ENCODE measurements around the gene SEMA3E. TPM values are rescaled to one million over a fixed set of nuclear protein-coding genes. Genes with fewer than 3 reads are reported as not detected.

The SEMA3E gene
- total RNA-seq, 1 experiment from 2014 or later = 0.20 TPM

- H3K27ac Mint-ChIP-seq (ENCODE audit: unreplicated experiment) = no peak overlapping the region
- POLR2A ChIA-PET = no interaction called here
Observed at GRCh38 chr7:83640731-83641537, 8.0 kb downstream of the SEMA3E start.

GRCh38 chr7:83640240-83640639 is 8.7 kb downstream of the SEMA3E start:
- intact Hi-C loops (cut with micrococcal nuclease; ENCODE audit: unreplicated experiment) = loop anchor here (5.0 kb wide), 1 partner anchor 107 kb away; no protein-coding TSS in a partner anchor
- TF ChIP-seq CTCF (IDR thresholded peaks at IDR 0.05; ENCODE audit: insufficient read depth in 1 of 2, low read depth in 1 of 2, low read length in 1 of 2, severe bottlenecking in 1 of 2, unreplicated experiment in 1 of 2) = no peak
- no peak overlapping the region for H3K4me3 ChIP-seq (ENCODE audit: low read depth, low read length)
- no peaks in the 10 kb centered on the region for H3K4me1 ChIP-seq
- H3K36me3 ChIP-seq (ENCODE audit: control insufficient read depth, insufficient read depth, low read length) = no peaks in the 10 kb centered on the region
- POLR2A ChIA-PET = no interaction called here
- BruUV-seq (replicated peaks) = no TSS peak
- no peak overlapping the region for H3K27ac Mint-ChIP-seq (ENCODE audit: unreplicated experiment)
- CTCF ChIA-PET = no interaction called here
- no peaks in the 10 kb centered on the region for H3K9me3 ChIP-seq
- H3K36me3 Mint-ChIP-seq (ENCODE audit: insufficient read depth, unreplicated experiment) = no peaks in the 10 kb centered on the region
- no peaks in the 10 kb centered on the region for H3K27me3 ChIP-seq (replicated peaks; ENCODE audit: control insufficient read depth, insufficient read depth, low read length)
- H3K4me3 Mint-ChIP-seq (ENCODE audit: unreplicated experiment) = no peak overlapping the region
- peaks cover 4% of the 10 kb centered on the region for H3K27me3 Mint-ChIP-seq (ENCODE audit: insufficient read depth, unreplicated experiment)
- H3K9me3 Mint-ChIP-seq (ENCODE audit: unreplicated experiment) = no peaks in the 10 kb centered on the region
- no peak for DNase-seq
- H3K4me1 Mint-ChIP-seq (ENCODE audit: low read depth, unreplicated experiment) = no peaks in the 10 kb centered on the region

More at GRCh38 chr7:83640731-83641537, 8.0 kb downstream of the SEMA3E start:
- CTCF ChIA-PET = no interaction called here
- no peak for DNase-seq
- no peak overlapping the region for H3K4me3 ChIP-seq (ENCODE audit: low read depth, low read length)
- Mint-ChIP-seq H3K27me3 (ENCODE audit: insufficient read depth, unreplicated experiment) (peaks cover 6% of the 10 kb centered on the region), H3K9me3 (ENCODE audit: unreplicated experiment) (no peaks in the 10 kb centered on the region), H3K4me1 (ENCODE audit: low read depth, unreplicated experiment) (no peaks in the 10 kb centered on the region), H3K36me3 (ENCODE audit: insufficient read depth, unreplicated experiment) (no peaks in the 10 kb centered on the region), H3K4me3 (ENCODE audit: unreplicated experiment) (no peak overlapping the region)
- no peaks in the 10 kb centered on the region for H3K4me1 ChIP-seq
- TF ChIP-seq CTCF (IDR thresholded peaks at IDR 0.05; ENCODE audit: insufficient read depth in 1 of 2, low read depth in 1 of 2, low read length in 1 of 2, severe bottlenecking in 1 of 2, unreplicated experiment in 1 of 2) = no peak
- BruUV-seq (replicated peaks) = no TSS peak
- H3K27me3 ChIP-seq (replicated peaks; ENCODE audit: control insufficient read depth, insufficient read depth, low read length) = no peaks in the 10 kb centered on the region
- no peaks in the 10 kb centered on the region for H3K9me3 ChIP-seq
- H3K36me3 ChIP-seq (ENCODE audit: control insufficient read depth, insufficient read depth, low read length) = no peaks in the 10 kb centered on the region
- intact Hi-C loops (cut with micrococcal nuclease; ENCODE audit: unreplicated experiment) = loop anchor here (5.0 kb wide), 1 partner anchor 106 kb away; no protein-coding TSS in a partner anchor

- no peaks in the 10 kb centered on the region for H3K9me3 Mint-ChIP-seq (ENCODE audit: unreplicated experiment)
Observed at GRCh38 chr7:83633516-83633915, 15.4 kb downstream of the SEMA3E start.

More at GRCh38 chr7:83633516-83633915, 15.4 kb downstream of the SEMA3E start:
- Mint-ChIP-seq H3K27me3 (ENCODE audit: insufficient read depth, unreplicated experiment) (peaks cover under 1% of the 10 kb centered on the region), H3K27ac (ENCODE audit: unreplicated experiment) (no peak overlapping the region), H3K36me3 (ENCODE audit: insufficient read depth, unreplicated experiment) (no peaks in the 10 kb centered on the region), H3K4me1 (ENCODE audit: low read depth, unreplicated experiment) (no peaks in the 10 kb centered on the region), H3K4me3 (ENCODE audit: unreplicated experiment) (no peak overlapping the region)
- POLR2A ChIA-PET = no interaction called here
- H3K4me1 ChIP-seq = no peaks in the 10 kb centered on the region
- H3K9me3 ChIP-seq = no peaks in the 10 kb centered on the region
- no peaks in the 10 kb centered on the region for H3K36me3 ChIP-seq (ENCODE audit: control insufficient read depth, insufficient read depth, low read length)
- no TSS peak for BruUV-seq (replicated peaks)
- intact Hi-C loops (cut with micrococcal nuclease; ENCODE audit: unreplicated experiment) = no loop called here
- DNase-seq = no peak
- H3K4me3 ChIP-seq (ENCODE audit: low read depth, low read length) = no peak overlapping the region
- no peak for TF ChIP-seq CTCF (IDR thresholded peaks at IDR 0.05; ENCODE audit: insufficient read depth in 1 of 2, low read depth in 1 of 2, low read length in 1 of 2, severe bottlenecking in 1 of 2, unreplicated experiment in 1 of 2)
- CTCF ChIA-PET = no interaction called here
- H3K27me3 ChIP-seq (replicated peaks; ENCODE audit: control insufficient read depth, insufficient read depth, low read length) = no peaks in the 10 kb centered on the region
